NCI-H1436 (cell line): Measurements from ENCODE around the gene ACOT8.

ENCODE experiments used
- DNase-seq: peaks from one replicate; lab custom pipeline; 2025; lab: John Stamatoyannopoulos, UW

The ACOT8 gene

GRCh38 chr20:45792317-45793118, 64.7 kb downstream of the ACOT8 start:
- DNase-seq, result no peak
